GM12875 (cell line): Measurements from ENCODE around the gene MORN4.
A peak's percentile ranks its signal among the peaks of the same experiment; 100 is the strongest.

ENCODE experiments used
- H3K4me3 ChIP-seq: one replicate; pipeline ENCODE4 v1.5.1; 2011; ENCODE audit warnings: low read depth, low read length, control low read depth
- CTCF ChIP-seq: IDR thresholded peaks from 2 replicates; pipeline ENCODE4 v1.5.1; 2011; ENCODE audit warnings: low read depth, mild to moderate bottlenecking, control low read depth, inconsistent platforms, low read length, moderate library complexity, borderline replicate concordance; ENCODE audit not compliant: insufficient read depth

Gene MORN4

DNA sequence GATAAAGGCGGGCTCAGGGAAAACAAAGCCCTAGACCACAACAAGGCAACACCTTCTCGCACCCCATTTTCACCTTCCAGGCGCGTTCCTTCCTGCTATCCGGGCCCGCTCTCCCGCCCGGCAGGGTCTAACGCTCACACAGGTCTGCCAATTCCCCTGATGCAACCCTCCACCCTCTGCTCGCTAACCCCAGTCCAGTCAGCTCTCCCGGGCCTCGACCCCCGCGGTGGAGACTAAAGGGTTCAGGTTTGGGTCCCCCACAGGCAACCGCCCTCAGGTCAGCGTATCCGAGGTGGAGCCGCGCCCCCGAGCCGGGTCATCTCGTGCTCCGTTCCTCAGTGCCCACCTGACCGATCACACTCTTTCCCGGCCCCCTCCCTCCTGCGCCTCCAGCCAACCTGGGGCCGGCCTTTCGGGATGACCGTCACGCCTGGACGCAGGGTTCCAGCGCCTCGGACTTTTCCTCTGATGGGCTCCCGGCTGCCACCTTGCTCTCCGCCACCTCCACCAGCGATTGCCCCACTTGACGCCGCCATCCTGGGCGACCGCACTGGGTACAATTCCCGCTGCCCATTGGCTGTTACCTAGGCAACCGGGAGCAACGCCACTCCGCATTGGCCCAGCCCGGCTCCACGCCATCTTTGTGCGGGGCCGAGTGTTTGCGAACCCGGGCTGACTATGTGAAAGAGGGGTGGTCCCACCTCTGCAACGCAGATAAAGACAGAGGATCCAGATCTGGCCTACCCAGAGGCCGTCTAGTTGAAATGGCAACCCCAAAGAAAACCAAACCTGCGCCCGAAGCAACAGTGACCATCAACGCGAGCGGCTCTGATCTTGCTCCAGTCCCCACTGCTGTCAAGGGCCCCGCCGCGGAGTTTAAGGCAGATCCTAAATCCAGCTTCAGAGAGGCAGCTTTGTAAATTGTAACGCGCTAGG is at the start of gene MORN4:
Gene MORN4, minus strand, starts transcription at position 552 of the 936 bp plus-strand sequence. CDS start 13,847 bp downstream, outside the sequence.
- H3K4me3 ChIP-seq, result peak within 1 kb of the TSS; percentile 71
- no peak for TF ChIP-seq CTCF

- no peak for TF ChIP-seq CTCF
- no peak overlapping the region for H3K4me3 ChIP-seq
Observed at GRCh38 chr10:97682042-97682441, 48.7 kb upstream of the MORN4 start.

DNA sequence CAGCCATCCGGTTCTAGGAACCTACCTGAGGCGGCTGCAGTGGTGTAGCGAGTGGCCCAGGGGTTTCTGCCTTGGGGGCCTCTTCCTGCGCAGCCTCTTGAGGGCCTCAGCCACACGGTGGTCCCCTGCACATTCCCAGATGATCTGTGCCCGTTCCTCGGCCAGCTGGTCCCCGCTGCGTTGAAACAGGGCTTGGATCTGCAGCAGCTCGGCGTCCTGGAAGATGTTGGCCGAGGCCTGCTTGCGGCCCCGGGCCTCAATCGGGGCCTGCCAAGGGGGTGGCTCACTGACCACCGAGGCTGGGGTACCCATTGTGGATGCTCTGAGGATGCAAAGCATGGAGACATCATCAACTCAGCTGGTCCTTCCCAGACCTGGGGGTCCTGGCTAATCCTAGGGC is 46.3 kb upstream of the MORN4 start:
- no peak overlapping the region for H3K4me3 ChIP-seq
- no peak for TF ChIP-seq CTCF

DNA sequence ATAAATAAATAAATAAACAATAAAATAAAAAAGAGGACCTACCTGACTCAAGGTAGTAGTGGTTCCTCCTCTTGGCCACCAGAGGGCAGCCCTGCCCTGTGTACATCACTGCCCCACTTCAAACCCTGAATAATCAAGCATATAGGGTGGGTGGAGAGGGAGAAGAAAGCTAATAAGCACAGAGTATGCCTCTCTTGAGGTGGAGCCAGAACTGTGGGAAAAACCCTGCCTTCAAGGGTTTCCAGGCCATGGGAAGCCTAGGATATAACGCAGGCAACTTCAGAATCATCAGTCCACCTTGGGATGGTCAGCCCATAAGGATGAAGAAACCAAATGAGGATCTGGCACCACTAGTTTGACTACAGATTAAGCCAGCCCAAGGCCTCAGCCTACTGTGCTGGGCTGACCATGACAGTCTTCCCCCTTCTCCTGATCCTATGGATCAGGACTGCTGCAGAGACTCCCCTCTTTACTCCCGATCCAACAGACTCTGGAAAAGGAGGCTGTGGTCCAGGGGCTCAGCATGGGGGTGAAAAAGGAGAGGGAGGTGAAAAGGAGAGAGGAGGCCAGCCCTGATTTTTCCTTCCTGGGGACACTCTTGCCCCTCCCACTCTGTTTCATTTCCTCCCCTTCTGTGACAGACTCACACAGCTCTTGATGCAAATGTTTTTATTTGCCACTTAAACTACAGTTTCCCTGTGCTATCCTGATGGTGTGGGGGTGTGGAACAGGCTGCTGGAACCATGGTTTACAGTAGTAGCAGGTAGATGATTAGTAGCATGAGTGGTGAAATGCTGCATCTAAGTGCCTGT is 43.7 kb upstream of the MORN4 start:
- TF ChIP-seq CTCF, result peak; percentile 78

GRCh38 chr10:97675222-97675621 is 41.9 kb upstream of the MORN4 start:
- no peak overlapping the region for H3K4me3 ChIP-seq
- no peak for TF ChIP-seq CTCF

More for the DNA sequence above, 43.7 kb upstream of the MORN4 start:
- H3K4me3 ChIP-seq, result no peak overlapping the region

DNA sequence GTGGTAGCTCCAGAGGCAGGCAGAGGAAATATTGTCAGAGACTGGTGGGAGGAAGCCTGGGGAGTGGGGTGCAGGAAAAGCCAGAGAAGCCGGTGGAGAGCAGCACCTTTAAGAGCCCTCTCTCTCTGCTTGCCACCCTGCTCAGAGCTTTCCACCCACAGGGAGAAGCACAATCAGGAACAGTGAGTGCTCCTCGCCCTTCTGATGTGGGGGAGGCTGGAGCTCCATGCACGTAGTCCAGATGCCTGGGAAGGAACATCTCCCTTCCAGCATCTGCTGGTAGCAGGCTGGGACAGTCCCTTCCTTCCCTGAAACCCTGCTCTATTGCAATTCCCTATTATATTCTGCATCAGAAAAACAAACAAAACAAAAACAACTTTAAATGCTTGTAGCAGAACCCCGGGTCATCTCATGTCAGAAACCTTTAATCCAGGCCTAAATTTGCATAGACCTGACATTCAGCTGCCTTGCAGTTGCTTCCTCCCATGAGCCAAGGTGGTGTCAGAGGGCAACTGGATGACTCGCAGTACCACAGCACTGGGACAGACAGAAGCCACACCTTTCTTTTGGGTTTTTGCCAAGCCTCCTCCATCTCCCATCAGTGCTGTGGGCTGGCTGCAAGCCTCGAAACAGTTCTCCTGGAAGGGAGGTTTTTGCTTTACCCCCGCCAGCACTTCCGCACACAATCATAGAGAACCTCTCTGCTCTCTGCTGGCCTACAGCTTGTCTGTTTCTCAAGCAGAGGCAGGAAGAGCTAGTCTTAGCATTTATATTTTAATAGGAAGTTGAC is 40.6 kb upstream of the MORN4 start:
- TF ChIP-seq CTCF, result no peak
- H3K4me3 ChIP-seq, result no peak overlapping the region
